ENCODE results near the gene CD2. TPM values are rescaled to one million over a fixed set of nuclear protein-coding genes. Genes with fewer than 3 reads are reported as not detected.

Gene CD2
- total RNA-seq, 2 donors from 2014 or later, result 2.1 TPM; not detected in 1

DNA sequence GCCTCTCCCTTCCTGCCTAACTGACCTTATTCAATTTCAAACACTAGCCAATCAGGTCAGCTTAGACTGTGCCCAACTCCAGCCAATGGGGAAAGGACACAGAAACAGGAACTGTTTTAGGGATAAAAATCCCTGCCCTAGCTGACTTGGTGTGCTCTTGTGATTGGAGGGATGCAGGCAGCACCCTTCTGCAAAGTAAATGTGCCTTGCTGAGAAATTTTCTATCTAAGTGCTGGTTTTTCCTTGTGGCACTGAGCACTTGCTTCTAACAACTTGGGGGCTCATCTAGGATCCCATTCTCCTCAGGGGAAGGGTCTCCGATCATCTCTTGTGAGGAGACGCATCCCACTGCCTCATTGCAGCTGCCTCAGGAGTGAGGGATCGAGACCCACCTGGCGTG lies 10.7 kb upstream of the CD2 start:
- peaks cover 0 to 16% (median 4%) of the 10 kb centered on the region in 3 donors for H3K9me3 ChIP-seq
- 90 to 92% methylated on average over 4 of the region's 4 CpGs for WGBS, 2 donors
- intact Hi-C loops (cut with DNase I), result no loop called here
- H3K4me3 ChIP-seq, result no peak overlapping the region
- H3K36me3 ChIP-seq (replicated peaks in 1 of 2; ENCODE audit: insufficient read depth in 1 of 2, low read depth in 2 of 2), result no peaks in the 10 kb centered on the region
- no peak for TF ChIP-seq POLR2A (IDR thresholded peaks at IDR 0.05)
- TF ChIP-seq, protein P1, sequence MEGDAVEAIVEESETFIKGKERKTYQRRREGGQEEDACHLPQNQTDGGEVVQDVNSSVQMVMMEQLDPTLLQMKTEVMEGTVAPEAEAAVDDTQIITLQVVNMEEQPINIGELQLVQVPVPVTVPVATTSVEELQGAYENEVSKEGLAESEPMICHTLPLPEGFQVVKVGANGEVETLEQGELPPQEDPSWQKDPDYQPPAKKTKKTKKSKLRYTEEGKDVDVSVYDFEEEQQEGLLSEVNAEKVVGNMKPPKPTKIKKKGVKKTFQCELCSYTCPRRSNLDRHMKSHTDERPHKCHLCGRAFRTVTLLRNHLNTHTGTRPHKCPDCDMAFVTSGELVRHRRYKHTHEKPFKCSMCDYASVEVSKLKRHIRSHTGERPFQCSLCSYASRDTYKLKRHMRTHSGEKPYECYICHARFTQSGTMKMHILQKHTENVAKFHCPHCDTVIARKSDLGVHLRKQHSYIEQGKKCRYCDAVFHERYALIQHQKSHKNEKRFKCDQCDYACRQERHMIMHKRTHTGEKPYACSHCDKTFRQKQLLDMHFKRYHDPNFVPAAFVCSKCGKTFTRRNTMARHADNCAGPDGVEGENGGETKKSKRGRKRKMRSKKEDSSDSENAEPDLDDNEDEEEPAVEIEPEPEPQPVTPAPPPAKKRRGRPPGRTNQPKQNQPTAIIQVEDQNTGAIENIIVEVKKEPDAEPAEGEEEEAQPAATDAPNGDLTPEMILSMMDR (IDR thresholded peaks at IDR 0.05), result no peak
- H3K27me3 ChIP-seq, result no peaks in the 10 kb centered on the region
- DNase-seq (no peak), ATAC-seq (no peak)
- no peaks in the 10 kb centered on the region for H3K4me1 ChIP-seq
- no peak overlapping the region for H3K27ac ChIP-seq

DNA sequence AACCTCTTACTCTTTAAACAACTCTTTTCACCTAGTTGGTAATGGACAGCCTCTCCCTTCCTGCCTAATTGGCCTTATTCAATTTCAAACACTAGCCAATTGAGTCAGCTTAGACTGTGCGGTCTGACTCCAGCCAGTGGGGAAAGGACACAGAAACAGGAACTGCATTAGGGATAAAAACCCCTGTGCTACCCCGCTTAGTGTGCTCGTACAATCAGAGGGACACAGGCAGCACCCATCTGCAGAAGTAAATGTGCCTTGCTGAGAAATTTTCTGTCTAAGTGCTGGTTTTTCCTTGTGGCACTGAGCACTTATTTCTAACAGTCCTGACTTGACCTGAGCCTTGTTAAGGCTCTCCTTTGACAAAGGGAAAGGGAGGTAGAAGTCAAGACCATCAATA lies 6.0 kb upstream of the CD2 start:
- Histone ChIP-seq H3K36me3 (replicated peaks in 1 of 2; ENCODE audit: insufficient read depth in 1 of 2, low read depth in 2 of 2) (no peaks in the 10 kb centered on the region), H3K27ac (no peak overlapping the region), H3K27me3 (no peaks in the 10 kb centered on the region), H3K4me3 (no peak overlapping the region), H3K9me3 (peaks cover 0 to 19% (median 4%) of the 10 kb centered on the region in 3 donors), H3K4me1 (no peaks in the 10 kb centered on the region)
- TF ChIP-seq, protein P1 (IDR thresholded peaks at IDR 0.05), result no peak
- no peak for TF ChIP-seq POLR2A (IDR thresholded peaks at IDR 0.05)
- 88 to 92% methylated on average over 3 of the region's 3 CpGs for WGBS, 2 donors
- intact Hi-C loops (cut with DNase I), result no loop called here
- no peak for DNase-seq
- ATAC-seq, result no peak

DNA sequence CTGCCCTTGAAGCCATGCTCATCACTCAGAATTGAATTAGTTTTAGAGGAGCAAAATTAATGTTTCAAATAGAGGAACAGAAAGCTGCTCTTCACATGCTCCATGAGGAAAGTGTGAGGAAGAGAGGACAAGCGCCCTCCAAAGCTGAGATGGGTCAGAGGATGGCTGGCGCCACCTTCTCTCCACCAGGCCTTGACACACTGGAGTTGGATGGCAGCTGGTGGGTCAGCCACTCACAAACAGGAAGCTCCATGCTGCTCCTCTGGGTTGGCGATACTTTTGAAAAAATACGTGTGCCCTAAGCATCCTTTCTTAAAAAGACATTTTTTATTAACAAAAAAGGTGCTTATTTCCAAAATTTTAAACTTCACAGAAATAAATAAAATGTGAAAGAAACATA lies 3.1 kb upstream of the CD2 start:
- H3K36me3 ChIP-seq (replicated peaks in 1 of 2; ENCODE audit: insufficient read depth in 1 of 2, low read depth in 2 of 2), result no peaks in the 10 kb centered on the region
- ATAC-seq (no peak), DNase-seq (no peak)
- no peak overlapping the region for H3K4me3 ChIP-seq
- H3K4me1 ChIP-seq, result no peaks in the 10 kb centered on the region
- intact Hi-C loops (cut with DNase I), result no loop called here
- no peak overlapping the region for H3K27ac ChIP-seq
- no peaks in the 10 kb centered on the region for H3K27me3 ChIP-seq
- TF ChIP-seq, protein P1 (IDR thresholded peaks at IDR 0.05), result no peak
- no peak for TF ChIP-seq POLR2A (IDR thresholded peaks at IDR 0.05)
- WGBS, 2 donors, result 62 to 74% methylated on average over 4 of the region's 4 CpGs
- peaks cover 0 to 10% (median 0%) of the 10 kb centered on the region in 3 donors for H3K9me3 ChIP-seq

DNA sequence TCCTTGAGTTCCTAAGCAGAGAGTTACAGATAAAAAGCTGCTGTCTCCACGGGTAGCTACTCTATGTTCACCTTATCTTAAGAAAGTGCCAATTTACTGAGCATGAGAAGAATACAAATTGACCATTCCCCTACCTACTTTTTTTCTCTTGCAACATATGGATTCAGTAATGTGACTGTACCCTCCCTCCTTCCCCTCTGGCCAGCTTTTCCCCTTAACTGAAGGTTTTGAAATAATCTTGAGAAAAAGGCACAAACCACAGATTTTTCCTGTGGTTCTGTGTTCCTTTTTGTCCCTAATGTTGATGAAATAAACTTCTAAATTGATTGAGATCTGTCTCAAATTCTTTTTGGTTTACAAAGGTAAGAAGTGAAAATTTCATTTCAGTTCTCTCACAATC lies 2.6 kb upstream of the CD2 start:
- Histone ChIP-seq H3K4me3 (no peak overlapping the region), H3K9me3 (peaks cover 0 to 10% (median 0%) of the 10 kb centered on the region in 3 donors), H3K36me3 (replicated peaks in 1 of 2; ENCODE audit: insufficient read depth in 1 of 2, low read depth in 2 of 2) (no peaks in the 10 kb centered on the region), H3K27me3 (no peaks in the 10 kb centered on the region), H3K4me1 (no peaks in the 10 kb centered on the region), H3K27ac (no peak overlapping the region)
- WGBS, 2 donors, result 15 to 34% methylated on average over 1 of the region's 1 CpG
- DNase-seq (no peak), ATAC-seq (no peak)
- intact Hi-C loops (cut with DNase I), result no loop called here
- TF ChIP-seq, protein P1 (IDR thresholded peaks at IDR 0.05), result no peak

DNA sequence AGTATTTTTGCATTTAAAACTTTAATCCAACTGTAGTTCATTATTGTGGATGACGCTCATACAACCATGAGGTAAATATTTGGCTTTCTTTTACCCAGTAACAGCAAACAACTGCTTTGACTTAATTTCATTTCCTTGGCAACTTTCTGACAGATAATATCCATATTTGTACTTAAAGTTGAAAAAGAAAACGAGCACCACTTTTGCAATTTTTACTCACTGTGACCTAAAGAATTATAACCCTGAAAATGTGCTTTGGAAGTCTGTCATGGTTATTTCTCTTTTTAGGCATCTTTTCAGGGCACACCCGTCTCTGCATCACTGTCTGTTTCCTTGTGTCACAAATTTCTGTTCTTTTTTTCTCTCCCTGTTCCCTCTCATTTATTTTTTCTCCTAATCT lies 918 bp upstream of the CD2 start:
- no peak for TF ChIP-seq POLR2A (IDR thresholded peaks at IDR 0.05)
- TF ChIP-seq, protein P1 (IDR thresholded peaks at IDR 0.05), result no peak
- no peak overlapping the region for H3K4me3 ChIP-seq
- no peak for DNase-seq
- H3K4me1 ChIP-seq, result no peaks in the 10 kb centered on the region
- no peak overlapping the region for H3K27ac ChIP-seq
- peaks cover 0 to 5% (median 0%) of the 10 kb centered on the region in 3 donors for H3K9me3 ChIP-seq
- 53 to 61% methylated on average over 3 of the region's 3 CpGs for WGBS, 2 donors
- intact Hi-C loops (cut with DNase I), result no loop called here
- no peaks in the 10 kb centered on the region for H3K36me3 ChIP-seq (replicated peaks in 1 of 2; ENCODE audit: insufficient read depth in 1 of 2, low read depth in 2 of 2)
- no peaks in the 10 kb centered on the region for H3K27me3 ChIP-seq
- no peak for ATAC-seq

Measured in body of pancreas (tissue), 4 donors.